ENCODE results near the gene RIMBP2. TPM values are rescaled to one million over a fixed set of nuclear protein-coding genes. Genes with fewer than 3 reads are reported as not detected.

The RIMBP2 gene
- total RNA-seq, 1 experiment from 2014 or later = 0.95 TPM

DNA sequence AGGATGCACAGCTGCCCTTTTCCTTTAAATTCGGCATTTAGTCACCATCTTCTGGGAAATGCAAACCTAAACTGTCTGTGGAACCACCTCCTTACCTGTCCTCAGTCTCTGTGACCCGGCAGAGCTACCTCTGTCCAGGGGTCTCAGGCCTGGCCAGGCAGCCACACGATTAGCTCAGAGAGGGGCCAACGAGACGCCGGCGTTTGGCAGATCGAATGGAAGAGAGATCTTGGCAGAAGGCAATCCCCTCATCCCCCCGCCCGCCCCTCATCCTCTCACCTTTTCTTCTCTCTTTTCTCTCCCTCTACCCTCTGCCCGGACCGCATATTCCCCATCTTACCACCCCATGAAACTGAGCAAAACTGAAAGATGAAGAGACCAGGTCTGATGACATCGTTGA is 277.4 kb downstream of the RIMBP2 start:
- POLR2A ChIA-PET (ENCODE audit: low non-redundant PET) = no interaction called here

DNA sequence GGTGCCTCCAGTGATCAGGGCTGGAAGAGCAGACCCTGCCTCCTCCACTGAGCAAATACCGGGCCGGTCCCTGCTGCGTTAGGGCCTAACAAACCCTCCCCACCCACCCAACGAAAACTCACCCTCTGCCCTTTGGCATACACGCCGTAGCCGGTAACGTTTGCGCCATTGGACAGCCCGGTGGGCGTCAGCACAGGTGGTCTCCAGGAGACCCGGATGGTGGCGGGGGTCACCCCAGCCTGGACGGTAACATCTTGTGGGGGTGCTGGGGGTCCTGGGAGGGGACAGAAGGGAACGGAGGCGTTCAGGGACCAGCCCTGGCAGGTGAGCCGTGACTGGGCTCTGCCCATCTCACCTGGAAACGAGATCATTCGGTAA is 277.9 kb downstream of the RIMBP2 start:
- no peak for TF ChIP-seq EZH2 (IDR thresholded peaks at IDR 0.05; ENCODE audit: borderline replicate concordance, low read depth, low read length, poor library complexity, severe bottlenecking)
- TF ChIP-seq, protein P1, sequence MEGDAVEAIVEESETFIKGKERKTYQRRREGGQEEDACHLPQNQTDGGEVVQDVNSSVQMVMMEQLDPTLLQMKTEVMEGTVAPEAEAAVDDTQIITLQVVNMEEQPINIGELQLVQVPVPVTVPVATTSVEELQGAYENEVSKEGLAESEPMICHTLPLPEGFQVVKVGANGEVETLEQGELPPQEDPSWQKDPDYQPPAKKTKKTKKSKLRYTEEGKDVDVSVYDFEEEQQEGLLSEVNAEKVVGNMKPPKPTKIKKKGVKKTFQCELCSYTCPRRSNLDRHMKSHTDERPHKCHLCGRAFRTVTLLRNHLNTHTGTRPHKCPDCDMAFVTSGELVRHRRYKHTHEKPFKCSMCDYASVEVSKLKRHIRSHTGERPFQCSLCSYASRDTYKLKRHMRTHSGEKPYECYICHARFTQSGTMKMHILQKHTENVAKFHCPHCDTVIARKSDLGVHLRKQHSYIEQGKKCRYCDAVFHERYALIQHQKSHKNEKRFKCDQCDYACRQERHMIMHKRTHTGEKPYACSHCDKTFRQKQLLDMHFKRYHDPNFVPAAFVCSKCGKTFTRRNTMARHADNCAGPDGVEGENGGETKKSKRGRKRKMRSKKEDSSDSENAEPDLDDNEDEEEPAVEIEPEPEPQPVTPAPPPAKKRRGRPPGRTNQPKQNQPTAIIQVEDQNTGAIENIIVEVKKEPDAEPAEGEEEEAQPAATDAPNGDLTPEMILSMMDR (conservative IDR thresholded peaks at IDR 0.05; ENCODE audit: low read depth, low read length) = no peak
- no peak for DNase-seq (ENCODE audit: low spot score)
- no TSS peak for BruUV-seq (replicated peaks)
- H3K27me3 ChIP-seq (replicated peaks; ENCODE audit: insufficient read depth, low read depth, low read length, poor library complexity) = no peaks in the 10 kb centered on the region
- H3K4me1 ChIP-seq (ENCODE audit: insufficient read depth, low read length, poor library complexity, severe bottlenecking) = no peaks in the 10 kb centered on the region
- ChIA-PET CTCF (no interaction called here), POLR2A (ENCODE audit: low non-redundant PET) (no interaction called here)
- no peak overlapping the region for H3K4me3 ChIP-seq (ENCODE audit: low read depth, low read length, poor library complexity, severe bottlenecking)
- intact Hi-C loops (cut with micrococcal nuclease; ENCODE audit: unreplicated experiment) = no loop called here
- H3K36me3 ChIP-seq (ENCODE audit: insufficient read depth, low read length, poor library complexity, severe bottlenecking) = no peaks in the 10 kb centered on the region
- H3K9me3 ChIP-seq (ENCODE audit: low read depth, low read length, poor library complexity, severe bottlenecking) = no peaks in the 10 kb centered on the region
- no peak overlapping the region for H3K27ac ChIP-seq (ENCODE audit: low read depth, low read length, poor library complexity, severe bottlenecking)

More for the DNA sequence above, 277.4 kb downstream of the RIMBP2 start:
- CTCF ChIA-PET = no interaction called here
- no peaks in the 10 kb centered on the region for H3K36me3 ChIP-seq (ENCODE audit: insufficient read depth, low read length, poor library complexity, severe bottlenecking)
- TF ChIP-seq, protein P1 (conservative IDR thresholded peaks at IDR 0.05; ENCODE audit: low read depth, low read length) = no peak
- TF ChIP-seq EZH2 (IDR thresholded peaks at IDR 0.05; ENCODE audit: borderline replicate concordance, low read depth, low read length, poor library complexity, severe bottlenecking) = no peak
- intact Hi-C loops (cut with micrococcal nuclease; ENCODE audit: unreplicated experiment) = no loop called here
- H3K4me1 ChIP-seq (ENCODE audit: insufficient read depth, low read length, poor library complexity, severe bottlenecking) = no peaks in the 10 kb centered on the region
- H3K4me3 ChIP-seq (ENCODE audit: low read depth, low read length, poor library complexity, severe bottlenecking) = no peak overlapping the region
- no peak for DNase-seq (ENCODE audit: low spot score)
- no peak overlapping the region for H3K27ac ChIP-seq (ENCODE audit: low read depth, low read length, poor library complexity, severe bottlenecking)
- H3K27me3 ChIP-seq (replicated peaks; ENCODE audit: insufficient read depth, low read depth, low read length, poor library complexity) = no peaks in the 10 kb centered on the region
- H3K9me3 ChIP-seq (ENCODE audit: low read depth, low read length, poor library complexity, severe bottlenecking) = no peaks in the 10 kb centered on the region
- BruUV-seq (replicated peaks) = no TSS peak

DNA sequence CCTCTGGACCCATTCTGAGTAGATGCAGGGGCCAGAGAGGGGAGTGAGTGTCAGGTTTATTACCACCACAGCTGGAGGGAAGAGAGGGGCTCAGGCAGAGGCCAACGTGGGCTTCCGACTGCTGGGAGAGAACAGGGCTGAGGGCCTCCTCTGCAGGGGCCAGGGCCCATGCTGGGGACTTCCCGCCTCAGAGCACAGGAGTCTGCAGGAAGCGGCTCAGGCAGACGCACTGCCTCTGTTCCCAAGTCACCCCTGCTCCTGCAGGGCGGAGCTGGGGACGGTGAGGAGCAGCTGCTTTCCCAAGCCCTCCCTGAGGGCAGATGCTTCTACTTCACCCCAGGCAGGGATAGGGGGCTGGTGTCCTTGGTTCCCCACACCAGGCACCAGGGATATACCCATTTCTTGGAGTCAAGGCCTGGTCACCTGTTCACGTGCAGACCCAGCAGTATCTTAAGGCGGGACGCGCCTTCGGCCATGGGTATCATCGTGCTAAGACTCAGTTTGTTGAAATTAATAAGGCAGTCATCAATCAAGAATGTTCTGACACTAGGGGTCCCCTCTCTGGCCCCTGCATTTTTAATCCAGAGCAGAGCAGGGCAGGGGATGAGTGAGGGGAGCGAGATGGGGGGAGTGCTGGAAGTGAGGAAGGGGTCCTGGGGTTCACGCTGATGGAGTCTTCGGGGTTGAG is 278.4 kb downstream of the RIMBP2 start:
- POLR2A ChIA-PET (ENCODE audit: low non-redundant PET) = no interaction called here
- Histone ChIP-seq H3K4me3 (ENCODE audit: low read depth, low read length, poor library complexity, severe bottlenecking) (no peak overlapping the region), H3K27me3 (replicated peaks; ENCODE audit: insufficient read depth, low read depth, low read length, poor library complexity) (no peaks in the 10 kb centered on the region), H3K9me3 (ENCODE audit: low read depth, low read length, poor library complexity, severe bottlenecking) (no peaks in the 10 kb centered on the region), H3K4me1 (ENCODE audit: insufficient read depth, low read length, poor library complexity, severe bottlenecking) (no peaks in the 10 kb centered on the region), H3K27ac (ENCODE audit: low read depth, low read length, poor library complexity, severe bottlenecking) (no peak overlapping the region), H3K36me3 (ENCODE audit: insufficient read depth, low read length, poor library complexity, severe bottlenecking) (no peaks in the 10 kb centered on the region)
- no peak for TF ChIP-seq EZH2 (IDR thresholded peaks at IDR 0.05; ENCODE audit: borderline replicate concordance, low read depth, low read length, poor library complexity, severe bottlenecking)
- TF ChIP-seq, protein P1 (conservative IDR thresholded peaks at IDR 0.05; ENCODE audit: low read depth, low read length) = no peak
- CTCF ChIA-PET = interaction anchor here (0.8 kb wide), 1 partner anchor 307 kb away, joined by 7 read pairs; no protein-coding TSS in a partner anchor
- no peak for DNase-seq (ENCODE audit: low spot score)
- BruUV-seq (replicated peaks) = no TSS peak
- intact Hi-C loops (cut with micrococcal nuclease; ENCODE audit: unreplicated experiment) = no loop called here
